HG03469 (cell line): ENCODE results near the gene STK31.
"Not testable (repeated sequence)": the region's sequence is repeated elsewhere in the genome, so short reads cannot be mapped to it uniquely, and the experiment has no call there.

Experiments used
- ATAC-seq: cut with Tn5 transposase; IDR thresholded peaks from one replicate; pipeline ENCODE4 v1.9.1; 2021; ENCODE audit warnings: mild to moderate bottlenecking, moderate library complexity, moderate number of reproducible peaks; ENCODE audit not compliant: unreplicated experiment

STK31 gene

GRCh38 chr7:23712368-23713284, 2.6 kb downstream of the STK31 start:
- no peak for ATAC-seq

- ATAC-seq, result no peak
Observed at GRCh38 chr7:23713285-23714149, 3.5 kb downstream of the STK31 start.

GRCh38 chr7:23714150-23714464, 4.1 kb downstream of the STK31 start:
- ATAC-seq, result no peak

- ATAC-seq, result no peak
Observed at GRCh38 chr7:23714579-23714978, 4.6 kb downstream of the STK31 start.

GRCh38 chr7:23715099-23715498, 5.1 kb downstream of the STK31 start:
- ATAC-seq, result no peak

GRCh38 chr7:23717788-23718187, 7.8 kb downstream of the STK31 start:
- ATAC-seq, result no peak

- ATAC-seq, result no peak
Observed at GRCh38 chr7:23721456-23721855, 11.4 kb downstream of the STK31 start.

GRCh38 chr7:23722587-23723216, 12.7 kb downstream of the STK31 start:
- not testable (repeated sequence) for ATAC-seq

- ATAC-seq, result not testable (repeated sequence)
Observed at GRCh38 chr7:23724113-23724512, 14.1 kb downstream of the STK31 start.

- ATAC-seq, result no peak
Observed at GRCh38 chr7:23742051-23742450, 32.0 kb downstream of the STK31 start.

- no peak for ATAC-seq
Observed at GRCh38 chr7:23743226-23743625, 33.2 kb downstream of the STK31 start.

GRCh38 chr7:23746629-23747028, 36.6 kb downstream of the STK31 start:
- ATAC-seq, result no peak

- ATAC-seq, result no peak
Observed at GRCh38 chr7:23751852-23752251, 41.8 kb downstream of the STK31 start.

GRCh38 chr7:23758839-23759238, 48.8 kb downstream of the STK31 start:
- ATAC-seq, result not testable (repeated sequence)

- ATAC-seq, result no peak
Observed at GRCh38 chr7:23759671-23760391, 49.8 kb downstream of the STK31 start.

- ATAC-seq, result no peak
Observed at GRCh38 chr7:23765943-23766342, 55.9 kb downstream of the STK31 start.

GRCh38 chr7:23767514-23767913, 57.5 kb downstream of the STK31 start:
- ATAC-seq, result no peak

GRCh38 chr7:23768022-23768421, 58.0 kb downstream of the STK31 start:
- no peak for ATAC-seq

- not testable (repeated sequence) for ATAC-seq
Observed at GRCh38 chr7:23779185-23779800, 69.3 kb downstream of the STK31 start.

GRCh38 chr7:23783115-23783514, 73.1 kb downstream of the STK31 start:
- ATAC-seq, result no peak
